Astrocyte (in vitro differentiated cells and primary cell): ENCODE results near the gene PRSS23.

Source experiments
- CTCF ChIP-seq: IDR thresholded peaks from 2 replicates; pipeline ENCODE4 v1.5.1; 2011; ENCODE audit warnings: low read depth, mild to moderate bottlenecking, inconsistent platforms, low read length, moderate library complexity; ENCODE audit not compliant: insufficient read depth
- EZH2 ChIP-seq: IDR thresholded peaks from 2 replicates; pipeline ENCODE4 v1.6.1; 2012; ENCODE audit warnings: mild to moderate bottlenecking, low read length, inconsistent platforms; ENCODE audit not compliant: insufficient read depth

GRCh38 chr11:86799680-86800075 is 664 bp upstream of the PRSS23 start:
- TF ChIP-seq CTCF (no peak), EZH2 (no peak)
